Colonic mucosa (tissue), 4 donors: ENCODE results near the gene MACROD2. TPM values are rescaled to one million over a fixed set of nuclear protein-coding genes. Genes with fewer than 3 reads are reported as not detected.
"Not testable (repeated sequence)": the region's sequence is repeated elsewhere in the genome, so short reads cannot be mapped to it uniquely, and the experiment has no call there.

Source experiments
- DNase-seq: peaks from one replicate; pipeline ENCODE4 v3.0.0-alpha.2; 2020
- H3K27ac ChIP-seq: fragments of 200-600 bp; one replicate; pipeline ENCODE4 v1.8.0; 2021
- H3K27me3 ChIP-seq: fragments of 200-600 bp; one replicate; pipeline ENCODE4 v1.8.0; 2021
- H3K36me3 ChIP-seq: fragments of 200-600 bp; one replicate; pipeline ENCODE4 v1.8.0; 2021
- H3K4me1 ChIP-seq: fragments of 200-600 bp; one replicate; pipeline ENCODE4 v1.8.0; 2021; ENCODE audit warnings: mild to moderate bottlenecking
- H3K4me3 ChIP-seq: fragments of 200-600 bp; one replicate; pipeline ENCODE4 v1.8.0; 2021
- H3K9ac ChIP-seq, 2 donors: one replicate each; pipeline ENCODE4 v1.7.0; 2013; ENCODE audit warnings: control low read depth in 2 of 2, low read depth in 2 of 2, low read length in 2 of 2
- H3K9me3 ChIP-seq: fragments of 200-600 bp; one replicate; pipeline ENCODE4 v1.8.0; 2021
- CTCF ChIP-seq: fragments of 200-600 bp; IDR thresholded peaks from one replicate; pipeline ENCODE4 v1.8.0; 2022; ENCODE audit warnings: antibody characterized with exemption, mild to moderate bottlenecking
- intact Hi-C: fragments of 100-400 bp; cut with DNase I; formaldehyde crosslinking; loops from one replicate; pipeline ENCODE4 v1.14.1; 2022
- total RNA-seq, 2 donors: library from RNA; stranded (reverse); fragmentation: NEBNext Ultra II Directional in 1 of 2; extraction: Animal tissue kit (Norgen Biotek cat#: 25700) in 1 of 2; gene quantifications; one replicate each; pipeline ENCODE4 v1.2.1, GENCODE V29; 2021
- donor health status: healthy.
- donor health status: DM: no; HTN: no; CAD: no.
- donor health status: DM: no; HTN: no; CAD: no.

MACROD2 gene
- total RNA-seq, 2 donors from 2014 or later: 3.2 to 3.3 TPM

- Histone ChIP-seq H3K27me3 (no peaks in the 10 kb centered on the region), H3K36me3 (no peaks in the 10 kb centered on the region), H3K9ac (no peak overlapping the region), H3K9me3 (no peaks in the 10 kb centered on the region), H3K27ac (no peak overlapping the region), H3K4me1 (no peaks in the 10 kb centered on the region), H3K4me3 (no peak overlapping the region)
- no peak for TF ChIP-seq CTCF
- no peak for DNase-seq
- intact Hi-C loops: no loop called here
Measured at GRCh38 chr20:15805154-15805553, 1809.8 kb downstream of the MACROD2 start.

- Histone ChIP-seq H3K9me3 (no peaks in the 10 kb centered on the region), H3K36me3 (no peaks in the 10 kb centered on the region), H3K4me1 (no peaks in the 10 kb centered on the region), H3K9ac (no peak overlapping the region), H3K4me3 (no peak overlapping the region), H3K27me3 (no peaks in the 10 kb centered on the region), H3K27ac (no peak overlapping the region)
- DNase-seq: no peak
- TF ChIP-seq CTCF: no peak
- intact Hi-C loops: no loop called here
Measured at GRCh38 chr20:15806105-15806504, 1810.8 kb downstream of the MACROD2 start.

DNA sequence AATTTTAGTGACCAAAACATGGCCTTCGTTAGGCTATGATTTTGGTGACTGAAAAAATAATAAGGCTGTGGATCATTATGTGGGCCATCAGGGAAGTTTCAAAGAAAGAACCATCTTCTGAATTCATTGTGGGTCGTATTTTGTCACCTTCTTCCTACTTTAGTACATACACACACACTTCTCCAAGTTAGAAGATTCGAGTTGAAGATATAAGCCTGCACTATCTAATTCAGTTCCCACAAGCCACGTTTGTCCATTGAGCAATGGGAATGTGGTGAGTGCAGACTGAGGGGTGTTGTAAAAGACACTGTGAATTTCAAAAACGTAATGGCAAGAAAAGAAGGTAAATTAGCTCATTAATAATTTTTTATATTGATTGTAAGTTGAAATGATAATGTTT lies 1812.0 kb downstream of the MACROD2 start:
- DNase-seq: no peak
- no peaks in the 10 kb centered on the region for H3K36me3 ChIP-seq
- H3K9me3 ChIP-seq: no peaks in the 10 kb centered on the region
- TF ChIP-seq CTCF: no peak
- no peaks in the 10 kb centered on the region for H3K4me1 ChIP-seq
- no peak overlapping the region for H3K4me3 ChIP-seq
- no peak overlapping the region for H3K9ac ChIP-seq
- intact Hi-C loops: no loop called here
- no peaks in the 10 kb centered on the region for H3K27me3 ChIP-seq
- H3K27ac ChIP-seq: no peak overlapping the region

DNA sequence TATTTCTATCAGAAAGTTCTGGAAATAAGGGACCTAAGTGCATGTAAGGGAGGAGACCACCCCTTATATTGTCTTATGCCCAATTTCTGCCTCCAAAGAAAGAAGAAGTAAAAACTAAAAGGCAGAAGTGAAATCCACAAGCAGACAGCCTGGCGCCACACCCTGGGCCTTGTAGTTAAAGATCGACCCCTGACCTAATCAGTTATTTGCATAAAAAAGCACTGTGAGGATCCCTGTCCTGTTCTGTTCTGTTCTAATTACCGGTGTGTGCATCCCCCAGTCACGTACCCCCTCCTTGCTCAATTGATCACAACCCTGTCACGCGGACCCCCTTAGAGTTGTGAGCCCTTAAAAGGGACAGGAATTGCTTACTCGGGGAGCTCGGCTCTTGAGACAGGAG lies 1812.5 kb downstream of the MACROD2 start:
- H3K36me3 ChIP-seq, H3K27ac ChIP-seq, H3K9me3 ChIP-seq, H3K4me3 ChIP-seq, H3K4me1 ChIP-seq, H3K9ac ChIP-seq, DNase-seq, H3K27me3 ChIP-seq, intact Hi-C loops: not testable (repeated sequence)

- Histone ChIP-seq H3K4me3 (no peak overlapping the region), H3K4me1 (no peaks in the 10 kb centered on the region), H3K9me3 (no peaks in the 10 kb centered on the region), H3K9ac (no peak overlapping the region), H3K27me3 (no peaks in the 10 kb centered on the region), H3K36me3 (no peaks in the 10 kb centered on the region), H3K27ac (no peak overlapping the region)
- no peak for TF ChIP-seq CTCF
- DNase-seq: no peak
- intact Hi-C loops: no loop called here
Measured at GRCh38 chr20:15811951-15812350, 1816.6 kb downstream of the MACROD2 start.

DNA sequence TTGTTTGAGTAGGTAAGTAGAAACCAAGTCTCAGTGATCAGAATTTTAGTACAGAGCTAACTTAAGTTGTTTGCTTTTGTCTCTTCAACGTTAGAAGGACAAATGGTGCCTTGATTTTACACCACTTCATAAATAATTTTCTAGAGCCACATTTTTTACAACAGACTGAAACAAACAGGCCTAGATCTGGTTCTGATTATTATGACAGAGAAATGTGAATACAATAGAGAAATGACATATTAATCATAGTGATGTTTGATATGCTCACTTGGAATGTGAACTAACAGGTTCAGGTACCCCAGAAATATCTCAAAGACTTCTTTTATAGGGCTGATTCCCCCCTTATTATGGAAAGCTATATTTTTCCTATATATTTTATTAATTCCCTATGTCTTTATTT lies 1817.4 kb downstream of the MACROD2 start:
- no peaks in the 10 kb centered on the region for H3K9me3 ChIP-seq
- no peaks in the 10 kb centered on the region for H3K36me3 ChIP-seq
- no peaks in the 10 kb centered on the region for H3K27me3 ChIP-seq
- no peak overlapping the region for H3K9ac ChIP-seq
- no peak for TF ChIP-seq CTCF
- H3K4me1 ChIP-seq: no peaks in the 10 kb centered on the region
- no peak overlapping the region for H3K27ac ChIP-seq
- no peak for DNase-seq
- intact Hi-C loops: no loop called here
- H3K4me3 ChIP-seq: no peak overlapping the region
